HepG2 (cell line): ENCODE results near the gene PERCC1.

Experiments
- ATF7 ChIP-seq, 2 experiments: fragments of 450-650 bp in 1 of 2; sonication (generic) in 1 of 2; formaldehyde crosslinking in 1 of 2; IDR thresholded peaks; 2 replicates each; pipeline versions ENCODE4 v1.4.0 to v1.6.1; 2016 to 2020; ENCODE audit warnings: antibody characterized with exemption in 1 of 2, mild to moderate bottlenecking in 1 of 2, missing genetic modification reagents in 1 of 2
- PTBP1 ChIP-seq: fragments of 200-400 bp; formaldehyde crosslinking; IDR thresholded peaks from 2 replicates; pipeline ENCODE4 v1.6.1; 2018; ENCODE audit warnings: low read length, low read depth; ENCODE audit not compliant: poor library complexity, severe bottlenecking

DNA sequence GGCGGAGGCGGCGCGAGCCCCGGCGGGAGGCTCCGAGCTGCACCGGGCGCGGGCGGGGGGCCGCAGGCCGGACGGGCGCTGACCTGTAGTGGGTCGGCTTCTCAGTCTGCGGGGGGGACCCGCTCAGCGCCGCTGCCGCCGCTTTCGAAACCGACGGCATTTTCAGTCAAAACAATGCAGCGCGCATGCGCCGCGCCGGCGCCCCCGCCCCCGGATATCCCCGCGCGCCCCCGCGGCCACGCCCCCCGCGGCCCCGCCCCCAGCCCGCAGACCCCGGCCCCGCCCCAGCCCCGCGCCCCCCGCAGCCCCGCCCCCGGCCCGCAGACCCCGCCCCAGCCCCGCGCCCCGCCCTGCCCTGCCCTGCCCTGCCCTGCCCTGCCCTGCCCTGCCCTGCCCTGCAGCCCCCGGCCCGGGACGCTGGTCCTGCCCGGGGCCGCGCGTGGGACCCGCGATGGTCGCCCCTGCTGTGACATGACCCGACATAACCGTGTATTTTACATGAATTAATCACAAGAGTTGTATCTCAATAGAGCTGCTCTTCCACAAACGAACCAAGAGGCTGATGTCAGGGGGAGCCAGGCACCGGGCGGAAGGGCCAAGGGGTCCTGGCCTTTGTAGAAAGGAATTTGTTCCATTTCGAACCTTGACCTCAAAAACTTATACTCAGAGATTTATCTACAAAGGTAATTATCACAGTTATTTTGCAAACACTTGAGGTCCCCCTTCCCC is 16.2 kb upstream of the PERCC1 start, which contains the start of gene UNKL:
- no peak for TF ChIP-seq PTBP1
- no peak for TF ChIP-seq ATF7 (IDR thresholded peaks at IDR 0.05)
- TF ChIP-seq ATF7 (CRISPR knock-in tag; IDR thresholded peaks at IDR 0.05), result no peak
